Stimulated activated CD8-positive, alpha-beta memory T cell treated with anti-CD3 and anti-CD28 coated beads, Interleukin-2, amount 100 ng/mL, for 1 hour (primary cell): Measurements from ENCODE around the gene NUP54.

Experiments
- DNase-seq, 2 donors: peaks; one replicate each; pipeline ENCODE4 v3.0.0-alpha.2; 2020; ENCODE audit warnings: low read depth in 2 of 2

The NUP54 gene

GRCh38 chr4:76148142-76148865, at the start of gene NUP54:
TSS of gene NUP54 (minus strand) at chr4:76148397. CDS start at chr4:76148374, 23 bp downstream.
- DNase-seq, result peak; percentile 86 to 87

GRCh38 chr4:76197031-76197743, 49.0 kb upstream of the NUP54 start:
- DNase-seq, result no peak

DNA sequence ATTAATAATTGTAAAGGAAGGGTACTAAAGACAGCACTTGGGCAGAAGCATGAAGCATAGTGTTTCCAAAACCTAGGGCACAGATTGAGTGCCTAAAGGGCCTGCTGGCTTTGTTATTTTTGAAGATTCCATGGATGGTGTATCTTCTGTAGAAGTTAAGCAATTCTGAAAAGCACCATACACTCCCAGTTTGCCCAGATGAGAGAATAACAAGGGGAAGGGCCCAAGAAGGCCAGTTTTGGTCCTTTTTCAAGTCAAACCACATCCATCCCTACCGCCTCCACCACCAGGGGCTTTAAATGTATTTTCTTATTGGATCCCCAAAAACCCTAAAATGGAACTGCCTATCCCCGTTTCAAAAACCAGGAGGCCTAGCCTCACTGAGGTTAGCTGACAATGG, 48.2 kb upstream of the NUP54 start:
- no peak for DNase-seq

- DNase-seq, result no peak
Observed at GRCh38 chr4:76195326-76195725, 47.1 kb upstream of the NUP54 start.

DNA sequence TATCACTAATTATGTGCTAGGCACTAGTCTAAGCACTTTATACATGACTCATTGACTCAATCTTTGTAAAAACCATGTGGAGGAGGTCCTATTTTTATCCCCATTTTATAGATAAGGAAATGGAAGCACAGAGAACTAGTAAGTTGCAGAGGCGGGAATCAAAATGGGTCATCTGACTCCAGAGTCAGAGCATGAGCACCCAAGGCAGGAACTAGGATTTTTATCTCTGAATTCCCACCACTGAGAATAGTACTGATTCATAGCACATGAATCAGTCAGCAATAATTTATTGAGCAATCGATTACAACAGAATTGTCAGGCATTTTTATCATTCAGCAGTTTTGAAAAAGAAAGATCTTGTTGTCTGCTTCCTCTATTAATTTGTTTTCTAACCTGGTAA, 46.1 kb upstream of the NUP54 start:
- DNase-seq, result no peak

- no peak for DNase-seq
Observed at GRCh38 chr4:76192236-76192635, 44.0 kb upstream of the NUP54 start.

DNA sequence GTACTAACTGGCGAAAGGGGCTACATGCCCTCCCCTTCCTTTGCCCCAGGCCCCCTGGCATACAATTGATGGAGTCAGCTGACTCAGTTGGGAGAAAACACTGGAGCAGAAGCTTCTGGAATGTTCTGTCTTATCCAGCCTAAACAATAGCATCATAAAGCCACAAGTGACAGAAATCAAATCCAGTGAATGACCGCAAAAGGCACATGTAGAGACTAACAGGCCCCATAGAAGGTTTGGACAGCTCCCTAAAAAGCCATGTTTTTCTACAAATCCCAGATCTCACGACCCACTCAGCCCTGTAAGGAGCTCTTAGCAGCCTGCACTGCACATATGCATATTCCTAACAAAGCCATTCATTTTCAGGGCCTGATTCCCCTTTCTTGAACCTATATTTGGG, 40.4 kb upstream of the NUP54 start:
- no peak for DNase-seq

GRCh38 chr4:76188149-76188548, 40.0 kb upstream of the NUP54 start:
- no peak for DNase-seq

GRCh38 chr4:76187152-76187551, 39.0 kb upstream of the NUP54 start:
- no peak for DNase-seq

DNA sequence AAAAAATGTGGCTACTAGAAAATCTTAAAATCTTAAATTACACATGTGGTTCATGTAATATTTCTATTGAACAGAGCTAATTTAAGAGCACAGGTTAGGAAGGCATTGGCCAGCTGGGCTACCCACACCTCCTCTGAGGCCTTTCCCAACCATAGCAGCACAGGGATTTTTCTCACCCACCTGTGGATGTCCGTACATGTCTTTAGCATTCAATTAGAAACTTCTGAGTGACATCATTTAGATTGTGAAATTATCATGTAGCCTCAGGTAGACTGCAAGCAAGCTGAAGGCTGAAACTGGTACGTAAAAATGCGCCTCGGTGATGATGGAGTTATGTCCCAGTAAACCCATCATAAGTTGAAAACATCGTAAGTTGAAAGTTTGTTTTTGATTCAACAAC, 34.3 kb upstream of the NUP54 start:
- DNase-seq, result no peak

DNA sequence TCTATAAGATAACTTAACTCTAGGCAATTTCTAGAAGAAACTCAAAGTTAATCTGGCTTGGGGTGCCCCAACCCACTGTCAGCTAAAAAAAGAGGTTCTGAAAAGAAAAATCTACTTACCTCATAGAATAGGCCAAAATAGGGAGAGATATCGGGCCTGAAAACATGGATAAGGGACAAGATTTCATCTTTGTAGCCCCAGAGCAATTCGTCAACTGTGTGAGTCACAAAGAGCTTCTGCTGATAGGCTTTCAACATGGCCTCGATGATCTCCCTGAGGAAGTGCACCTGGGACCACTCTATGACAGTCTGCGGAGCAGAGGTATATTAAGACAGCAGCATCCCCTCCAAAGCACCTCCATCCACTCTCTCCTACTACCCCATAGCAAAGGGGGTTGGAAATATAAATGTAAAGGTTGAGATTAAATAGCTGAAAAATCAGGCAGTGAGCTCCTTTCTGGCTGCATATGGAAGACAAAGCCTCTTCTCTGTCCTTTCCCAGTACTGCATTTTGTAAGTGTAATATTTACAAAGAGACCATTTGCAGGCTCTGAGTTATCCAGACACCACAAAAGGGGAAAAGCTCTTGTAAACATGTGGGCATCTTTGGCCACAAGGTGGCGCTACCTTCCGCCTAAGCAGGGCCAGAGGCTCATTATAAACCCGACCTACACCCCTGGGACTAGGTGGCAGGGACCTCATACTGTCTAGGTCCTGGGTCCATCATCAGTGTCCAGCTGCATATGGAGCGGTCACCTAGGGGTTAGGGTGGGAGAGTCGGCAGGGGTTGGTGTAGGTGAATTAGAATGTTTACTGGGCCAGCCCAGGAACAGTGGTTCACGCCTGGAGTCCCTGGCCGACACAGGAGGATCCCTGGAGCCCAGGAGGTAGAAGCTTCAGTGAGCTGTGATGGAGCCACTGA, 31.5 kb upstream of the NUP54 start:
- peak; percentile 58 to 69 for DNase-seq

DNA sequence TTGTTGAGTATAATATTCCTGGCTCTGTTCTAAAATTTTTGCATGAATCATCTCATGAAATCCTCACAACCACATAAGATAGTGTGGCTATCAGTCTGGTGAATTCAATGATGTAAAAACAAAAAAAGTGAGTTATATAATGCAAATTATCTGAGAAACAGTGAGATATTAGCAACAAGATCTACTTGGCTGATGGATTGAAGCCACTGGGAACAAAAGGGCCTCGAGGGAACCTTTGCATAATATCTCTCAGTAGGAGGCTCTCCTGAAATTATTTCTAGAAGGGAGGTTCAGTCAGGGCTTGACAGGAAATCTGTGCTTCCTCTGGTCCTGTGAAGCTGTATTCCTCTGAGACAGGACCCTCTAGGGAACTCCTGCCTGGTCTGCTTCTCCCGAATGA, 30.1 kb upstream of the NUP54 start:
- no peak for DNase-seq

- DNase-seq, result no peak
Observed at GRCh38 chr4:76177709-76178108, 29.5 kb upstream of the NUP54 start.

GRCh38 chr4:76175336-76175735, 27.1 kb upstream of the NUP54 start:
- no peak for DNase-seq

DNA sequence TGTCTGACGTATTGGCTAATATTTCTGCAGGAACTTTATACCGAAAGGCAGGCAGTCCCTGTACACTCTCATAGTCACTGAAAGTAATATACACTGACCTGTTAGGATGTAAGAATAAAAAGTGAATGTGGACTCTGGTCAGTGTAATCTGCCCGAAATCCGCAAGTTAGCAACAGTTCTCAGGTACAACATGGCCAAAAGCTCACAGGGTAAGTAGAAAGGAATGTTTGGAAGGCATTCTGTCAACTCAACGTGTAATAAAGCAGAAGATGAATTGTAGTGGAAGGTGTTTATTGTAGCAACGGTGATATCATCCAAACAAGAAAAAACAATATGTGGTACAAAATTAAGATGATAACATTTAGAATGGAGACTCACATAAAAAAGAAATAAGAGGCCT, 26.0 kb upstream of the NUP54 start:
- no peak for DNase-seq

DNA sequence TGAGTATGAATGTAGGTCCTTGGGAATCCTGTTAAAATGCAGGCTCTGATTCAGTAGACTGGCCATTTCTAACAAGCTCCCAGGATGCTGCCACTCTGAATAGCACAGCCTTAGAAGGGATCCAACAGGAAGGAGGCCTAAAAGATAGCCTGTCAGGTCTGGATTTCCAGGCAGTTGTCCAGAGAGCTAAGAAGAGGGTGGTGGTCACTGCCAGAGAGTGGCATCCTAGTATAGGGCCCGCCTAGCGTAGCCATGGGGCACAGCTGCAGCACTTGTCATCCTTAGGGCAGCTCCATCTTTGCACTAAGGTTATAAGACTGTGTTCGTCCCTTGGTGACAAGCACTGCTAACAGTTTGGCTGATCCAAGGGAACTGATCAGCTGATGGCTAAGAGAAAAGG, 20.5 kb upstream of the NUP54 start:
- no peak for DNase-seq

GRCh38 chr4:76166480-76166879, 18.3 kb upstream of the NUP54 start:
- DNase-seq, result no peak

DNA sequence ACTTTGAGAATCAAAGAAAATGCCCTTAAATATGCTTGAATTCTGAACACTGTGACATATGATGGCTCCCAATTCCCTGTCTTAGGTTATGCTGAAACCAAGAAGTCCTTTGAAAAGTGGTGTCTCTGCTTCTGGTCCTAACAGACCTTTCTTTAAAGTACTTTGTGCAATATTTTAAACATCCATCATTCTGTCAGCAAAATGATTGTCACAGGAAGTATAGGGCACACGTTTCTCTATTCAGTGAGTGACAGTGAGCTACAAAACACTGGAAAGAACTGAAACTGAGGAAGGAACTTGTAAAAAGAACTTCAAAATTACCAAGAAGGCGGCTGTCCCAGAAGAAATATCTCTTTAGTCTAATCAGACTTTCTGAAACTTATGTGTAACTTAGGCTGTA, 12.2 kb upstream of the NUP54 start:
- no peak for DNase-seq

GRCh38 chr4:76156635-76157034, 8.4 kb upstream of the NUP54 start:
- DNase-seq, result no peak

DNA sequence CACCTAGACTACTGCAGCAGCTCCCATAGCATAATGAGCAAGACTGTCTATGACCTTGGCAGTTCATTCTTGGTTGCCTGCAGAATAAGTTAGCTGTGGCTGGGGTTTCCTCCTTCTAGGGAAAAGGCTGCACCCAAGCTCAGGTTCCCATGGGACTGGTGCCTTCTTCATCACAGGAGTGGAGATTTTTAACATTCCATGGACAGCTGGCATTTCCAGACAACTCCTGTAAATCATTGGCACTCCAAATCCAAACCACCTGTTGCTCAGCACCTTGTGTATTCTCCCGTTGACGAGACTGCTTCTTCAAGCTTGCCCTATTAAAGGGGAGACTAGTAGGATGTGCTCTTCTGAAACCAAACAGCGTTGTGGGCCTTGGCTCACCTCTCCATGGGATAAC, 7.8 kb upstream of the NUP54 start:
- no peak for DNase-seq

- no peak for DNase-seq
Observed at GRCh38 chr4:76153356-76153755, 5.2 kb upstream of the NUP54 start.

DNA sequence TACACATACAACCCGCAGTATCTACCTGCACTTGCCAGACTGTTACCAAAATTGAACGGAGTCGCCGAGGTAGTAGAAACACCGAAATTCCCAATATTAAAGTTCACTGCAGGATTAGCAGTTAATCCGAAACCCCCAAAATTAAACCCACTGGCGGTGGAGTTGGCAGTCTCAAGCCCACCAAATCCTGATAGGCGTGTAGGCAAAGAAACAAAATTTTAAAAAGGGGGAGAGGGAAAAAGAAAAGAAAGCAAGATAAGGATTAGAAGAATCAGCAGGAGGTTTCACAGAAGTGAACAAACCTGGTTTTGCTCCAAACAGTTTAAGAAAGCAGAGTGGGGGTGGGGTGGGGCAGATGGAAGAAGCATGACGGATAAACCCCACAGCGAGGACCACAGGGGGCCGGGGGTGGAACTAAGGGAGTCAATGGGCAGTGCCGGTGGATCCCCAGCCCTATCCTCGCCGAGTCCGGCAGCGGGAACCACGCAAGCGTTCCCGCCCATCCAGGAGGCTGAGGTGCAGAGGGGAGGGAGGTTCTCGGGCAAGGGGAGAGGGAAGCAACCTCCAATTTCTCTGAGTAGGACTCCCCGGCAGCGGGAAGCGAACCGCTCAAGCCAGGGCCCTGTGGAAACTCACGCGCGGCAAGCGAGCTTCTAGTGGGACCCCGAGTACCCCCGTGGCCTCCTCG, 599 bp downstream of the NUP54 start:
- no peak for DNase-seq
